Body of pancreas (tissue), 4 donors: Measurements from ENCODE around the gene GSG1L. TPM values are rescaled to one million over a fixed set of nuclear protein-coding genes. Genes with fewer than 3 reads are reported as not detected.

Source experiments
- ATAC-seq: fragments of 150-250 bp; one replicate; pipeline ENCODE4 v1.9.1; 2016
- DNase-seq, 4 donors: peaks; one replicate each; pipeline ENCODE4 v3.0.0-alpha.2; 2019
- H3K27ac ChIP-seq, 4 donors: fragments of 200-600 bp; sonication (generic); 1 replicate in 3 of 4; 2 replicates in 1 of 4; pipeline versions ENCODE4 v1.5.1 to v1.6.1; 2016 to 2019; ENCODE audit warnings: mild to moderate bottlenecking in 1 of 4, mixed read lengths in 1 of 4, moderate library complexity in 1 of 4
- H3K27me3 ChIP-seq, 2 donors: fragments of 200-600 bp; sonication (generic); one replicate each; pipeline ENCODE4 v1.6.0; 2016; ENCODE audit warnings: mild to moderate bottlenecking in 1 of 2
- H3K36me3 ChIP-seq, 2 donors: fragments of 200-600 bp; sonication (generic); replicated peaks in 1 of 2; 2 replicates each; pipeline ENCODE4 v1.5.1; 2016; ENCODE audit warnings: low read depth in 2 of 2; ENCODE audit not compliant: insufficient read depth in 1 of 2
- H3K4me1 ChIP-seq: fragments of 200-600 bp; sonication (generic); one replicate; pipeline ENCODE4 v1.6.0; 2016
- H3K4me3 ChIP-seq, 2 donors: fragments of 200-600 bp; sonication (generic); 1 replicate in 1 of 2; 2 replicates in 1 of 2; pipeline ENCODE4 v1.5.1; 2016 to 2019
- H3K9me3 ChIP-seq, 3 donors: fragments of 200-600 bp; sonication (generic); 1 replicate in 2 of 3; 2 replicates in 1 of 3; pipeline ENCODE4 v1.5.1; 2016
- POLR2A ChIP-seq, 3 donors: fragments of 450-650 bp; IDR thresholded peaks; one replicate each; pipeline ENCODE4 v1.6.1; 2016; ENCODE audit warnings: antibody characterized with exemption in 3 of 3, mild to moderate bottlenecking in 2 of 3
- WGBS, 2 donors: methylation state at CpG; one replicate each; pipeline ENCODE4 v1.1.5; 2017; 5-methylcytosine and 5-hydroxymethylcytosine counted together
- intact Hi-C: fragments of 100-400 bp; cut with DNase I; formaldehyde crosslinking; loops from one replicate; pipeline ENCODE4 v1.15.1; 2023
- total RNA-seq, 2 donors: library from RNA; depleted of rRNA; stranded (reverse); fragments of >200 nt; gene quantifications; one replicate each; pipeline ENCODE4 v1.1.0, GENCODE V29; 2016
- TF ChIP-seq, protein P1 (sequence below), 7 experiments: fragments of 450-650 bp in 4 of 7; fragments of 200-600 bp in 3 of 7; sonication (generic) in 3 of 7; IDR thresholded peaks; one replicate each; pipeline ENCODE4 v1.5.1; 2016 to 2019; ENCODE audit warnings: antibody characterized with exemption in 7 of 7

GSG1L gene
- total RNA-seq, 2 donors from 2014 or later = not detected

DNA sequence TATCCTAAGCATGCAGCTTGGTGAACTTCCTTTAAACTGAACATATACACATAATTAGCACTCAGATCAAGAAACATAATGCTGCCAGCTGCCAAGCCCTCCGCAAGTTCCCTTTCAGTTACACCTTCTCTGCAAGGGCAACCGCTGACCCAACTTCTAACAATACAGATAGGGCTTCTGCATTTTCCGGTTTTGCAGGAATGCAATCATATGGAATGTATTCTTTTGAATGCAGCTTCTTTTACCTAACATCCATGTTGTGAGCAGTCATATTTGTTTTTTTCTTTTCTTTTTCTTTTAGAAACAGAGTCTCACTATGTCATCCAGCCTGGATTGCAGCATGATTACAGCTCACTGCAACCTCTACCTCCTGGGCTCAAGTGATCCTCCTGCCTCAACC lies 110.7 kb downstream of the GSG1L start:
- Histone ChIP-seq H3K9me3 (no peaks in the 10 kb centered on the region), H3K36me3 (no peaks in the 10 kb centered on the region), H3K4me3 (no peak overlapping the region), H3K4me1 (no peaks in the 10 kb centered on the region), H3K27me3 (no peaks in the 10 kb centered on the region), H3K27ac (no peak overlapping the region)
- ATAC-seq (no peak), DNase-seq (no peak)
- TF ChIP-seq POLR2A (IDR thresholded peaks at IDR 0.05) = no peak
- TF ChIP-seq, protein P1, sequence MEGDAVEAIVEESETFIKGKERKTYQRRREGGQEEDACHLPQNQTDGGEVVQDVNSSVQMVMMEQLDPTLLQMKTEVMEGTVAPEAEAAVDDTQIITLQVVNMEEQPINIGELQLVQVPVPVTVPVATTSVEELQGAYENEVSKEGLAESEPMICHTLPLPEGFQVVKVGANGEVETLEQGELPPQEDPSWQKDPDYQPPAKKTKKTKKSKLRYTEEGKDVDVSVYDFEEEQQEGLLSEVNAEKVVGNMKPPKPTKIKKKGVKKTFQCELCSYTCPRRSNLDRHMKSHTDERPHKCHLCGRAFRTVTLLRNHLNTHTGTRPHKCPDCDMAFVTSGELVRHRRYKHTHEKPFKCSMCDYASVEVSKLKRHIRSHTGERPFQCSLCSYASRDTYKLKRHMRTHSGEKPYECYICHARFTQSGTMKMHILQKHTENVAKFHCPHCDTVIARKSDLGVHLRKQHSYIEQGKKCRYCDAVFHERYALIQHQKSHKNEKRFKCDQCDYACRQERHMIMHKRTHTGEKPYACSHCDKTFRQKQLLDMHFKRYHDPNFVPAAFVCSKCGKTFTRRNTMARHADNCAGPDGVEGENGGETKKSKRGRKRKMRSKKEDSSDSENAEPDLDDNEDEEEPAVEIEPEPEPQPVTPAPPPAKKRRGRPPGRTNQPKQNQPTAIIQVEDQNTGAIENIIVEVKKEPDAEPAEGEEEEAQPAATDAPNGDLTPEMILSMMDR (IDR thresholded peaks at IDR 0.05) = no peak
- WGBS, 2 donors = 63 to 82% methylated on average over 3 of the region's 3 CpGs
- intact Hi-C loops = no loop called here

DNA sequence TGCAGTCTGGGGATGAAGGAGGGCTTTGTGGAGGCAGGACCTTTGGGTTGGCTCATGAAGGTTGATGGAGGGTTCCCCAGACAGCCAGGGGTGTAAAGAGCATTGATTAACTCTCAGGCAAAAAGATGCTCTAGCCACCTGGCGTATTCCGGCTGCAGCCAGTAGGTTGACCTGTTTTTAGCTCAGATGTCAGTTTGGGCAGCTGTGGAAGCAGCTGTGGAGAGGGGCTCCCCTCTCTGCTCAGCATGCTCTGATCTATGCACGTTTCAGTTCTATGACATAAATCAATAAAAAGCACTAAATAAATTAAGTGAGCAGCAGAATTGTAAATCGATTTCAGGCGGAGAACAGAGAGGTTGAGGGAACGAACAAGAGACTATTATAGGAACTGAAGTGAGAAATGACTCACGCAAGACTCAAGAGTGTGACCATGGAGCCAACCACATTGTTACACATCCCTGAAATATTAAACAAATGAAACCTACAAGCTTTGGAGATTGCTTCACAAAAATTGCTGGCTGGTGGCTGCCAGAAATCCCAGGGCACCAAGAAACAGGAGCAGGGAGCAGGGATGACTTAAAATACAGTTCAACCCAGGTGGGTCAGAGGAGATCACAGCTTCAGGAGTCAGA lies 111.9 kb downstream of the GSG1L start:
- no peak for DNase-seq
- Histone ChIP-seq H3K4me1 (no peaks in the 10 kb centered on the region), H3K27me3 (no peaks in the 10 kb centered on the region), H3K36me3 (no peaks in the 10 kb centered on the region), H3K4me3 (no peak overlapping the region), H3K27ac (no peak overlapping the region), H3K9me3 (no peaks in the 10 kb centered on the region)
- intact Hi-C loops = no loop called here
- no peak for TF ChIP-seq POLR2A (IDR thresholded peaks at IDR 0.05)
- TF ChIP-seq, protein P1 (IDR thresholded peaks at IDR 0.05) = no peak
- no peak for ATAC-seq
- WGBS, 2 donors = 46 to 52% methylated on average over 7 of the region's 7 CpGs

DNA sequence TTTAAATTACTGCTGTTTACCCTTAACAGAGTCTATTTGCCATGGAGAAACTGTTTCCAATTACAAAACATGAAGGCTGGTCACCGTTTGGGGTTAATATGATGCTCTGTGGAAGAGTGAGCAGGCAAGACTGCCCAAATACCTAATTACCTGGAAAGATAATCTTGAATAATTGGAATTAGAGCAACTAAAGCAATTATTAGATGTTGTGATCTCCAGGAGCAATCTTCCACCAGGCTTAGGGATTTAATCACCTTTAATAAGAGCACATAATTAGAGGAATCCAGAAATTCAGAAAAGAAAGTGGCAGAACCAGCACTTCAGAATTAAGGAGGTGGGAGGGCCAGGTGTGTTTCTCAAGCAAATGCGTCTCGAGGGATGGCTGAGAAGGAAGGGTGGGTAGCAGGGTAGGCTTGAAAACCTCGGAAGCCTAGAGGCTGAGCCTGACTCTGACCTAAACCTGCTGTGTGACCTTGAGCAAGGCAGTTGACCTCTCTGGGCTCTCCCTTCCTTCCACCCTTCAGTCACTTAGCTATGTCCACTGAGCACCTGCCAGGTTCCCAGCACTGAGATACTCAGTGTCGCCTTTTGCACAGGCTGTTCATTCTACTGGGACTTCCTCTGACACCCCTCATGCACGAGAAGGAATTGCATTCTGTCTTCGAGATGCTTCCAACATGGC lies 113.2 kb downstream of the GSG1L start:
- Histone ChIP-seq H3K27ac (no peak overlapping the region), H3K9me3 (no peaks in the 10 kb centered on the region), H3K4me1 (no peaks in the 10 kb centered on the region), H3K4me3 (no peak overlapping the region), H3K27me3 (no peaks in the 10 kb centered on the region), H3K36me3 (no peaks in the 10 kb centered on the region)
- WGBS, 2 donors = 49 to 64% methylated on average over 7 of the region's 7 CpGs
- intact Hi-C loops = no loop called here
- no peak for TF ChIP-seq POLR2A (IDR thresholded peaks at IDR 0.05)
- TF ChIP-seq, protein P1 (IDR thresholded peaks at IDR 0.05) = no peak
- DNase-seq (no peak), ATAC-seq (no peak)

DNA sequence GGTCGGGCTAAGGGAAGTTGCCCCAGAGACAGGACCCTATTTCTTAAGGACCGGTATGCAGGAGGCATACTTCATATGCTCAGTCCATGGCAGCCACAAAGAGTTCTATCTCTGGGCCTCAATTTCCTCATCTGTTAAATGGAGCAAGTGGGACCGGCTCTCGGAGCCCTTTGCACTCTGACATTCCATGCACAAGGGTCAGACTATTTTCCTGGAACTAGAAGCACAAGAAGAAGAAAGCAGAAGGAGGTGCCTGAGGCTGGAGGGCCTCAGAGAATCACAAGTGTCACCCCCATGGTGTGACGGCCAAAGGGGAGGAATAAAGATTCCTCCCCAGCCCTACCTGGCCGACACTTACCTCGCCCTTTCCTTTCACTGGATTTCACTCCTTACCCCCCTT lies 115.8 kb downstream of the GSG1L start:
- no peaks in the 10 kb centered on the region for H3K9me3 ChIP-seq
- H3K4me3 ChIP-seq = no peak overlapping the region
- no peaks in the 10 kb centered on the region for H3K36me3 ChIP-seq
- ATAC-seq (no peak), DNase-seq (no peak)
- intact Hi-C loops = no loop called here
- TF ChIP-seq POLR2A (IDR thresholded peaks at IDR 0.05) = no peak
- TF ChIP-seq, protein P1 (IDR thresholded peaks at IDR 0.05) = no peak
- WGBS, 2 donors = 57 to 65% methylated on average over 7 of the region's 7 CpGs
- H3K4me1 ChIP-seq = no peaks in the 10 kb centered on the region
- no peak overlapping the region for H3K27ac ChIP-seq
- no peaks in the 10 kb centered on the region for H3K27me3 ChIP-seq
